K562 (cell line): ENCODE results near the gene AQP2. TPM values are rescaled to one million over a fixed set of nuclear protein-coding genes. Genes with fewer than 3 reads are reported as not detected.

ENCODE experiments used
- ATF1 ChIP-seq, 2 experiments: fragments of 450-650 bp in 1 of 2; IDR thresholded peaks; 2 replicates each; pipeline ENCODE4 v1.6.1; 2016; ENCODE audit warnings: missing compliant biosample characterization in 1 of 2, missing genetic modification characterization in 1 of 2
- JUND ChIP-seq, 2 experiments: IDR thresholded peaks; 2 replicates in 1 of 2; 3 replicates in 1 of 2; pipeline ENCODE4 v1.6.1; 2011; ENCODE audit warnings: borderline replicate concordance in 2 of 2, low read depth in 2 of 2, low read length in 2 of 2, improper control_type of control experiment in 1 of 2, missing biosample characterization in 1 of 2, missing genetic modification characterization in 1 of 2, missing genetic modification reagents in 1 of 2
- MBD2 ChIP-seq: sonication (generic); IDR thresholded peaks from 2 replicates; pipeline ENCODE4 v1.6.1; 2016; ENCODE audit warnings: low read depth, borderline replicate concordance
- MTA2 ChIP-seq: fragments of 450-650 bp; IDR thresholded peaks from 2 replicates; pipeline ENCODE4 v1.6.1; 2016; ENCODE audit warnings: low read depth
- PTTG1 ChIP-seq: fragments of 450-650 bp; IDR thresholded peaks from 2 replicates; pipeline ENCODE4 v1.6.1; 2016; ENCODE audit warnings: low read depth, mild to moderate bottlenecking, missing genetic modification characterization, missing compliant biosample characterization
- RBM25 ChIP-seq: fragments of 200-400 bp; formaldehyde crosslinking; IDR thresholded peaks from 2 replicates; pipeline ENCODE4 v1.6.1; 2018; ENCODE audit warnings: low read length, low read depth, moderate library complexity; ENCODE audit not compliant: severe bottlenecking
- SUPT5H ChIP-seq: fragments of 450-650 bp; IDR thresholded peaks from 2 replicates; pipeline ENCODE4 v1.6.1; 2016
- U2AF2 ChIP-seq: fragments of 200-400 bp; formaldehyde crosslinking; optimal IDR thresholded peaks from 2 replicates; pipeline ENCODE3; 2017; ENCODE audit warnings: low read depth, mild to moderate bottlenecking, low read length
- XRCC3 ChIP-seq: fragments of 450-650 bp; IDR thresholded peaks from 2 replicates; pipeline ENCODE4 v1.6.1; 2017; ENCODE audit warnings: mild to moderate bottlenecking, moderate library complexity
- ZNF121 ChIP-seq: sonication (generic); formaldehyde crosslinking; conservative IDR thresholded peaks from 2 replicates; pipeline ENCODE4 v1.8.0; 2022; ENCODE audit warnings: missing genetic modification reagents
- ZNF184 ChIP-seq: sonication (generic); formaldehyde crosslinking; IDR thresholded peaks from 2 replicates; pipeline ENCODE4 v1.5.0; 2020; ENCODE audit warnings: missing genetic modification reagents
- ZNF41 ChIP-seq: fragments of 250-450 bp; sonication (Bioruptor Pico); conservative IDR thresholded peaks from 2 replicates; pipeline ENCODE4 v1.4.0; 2020; ENCODE audit warnings: mild to moderate bottlenecking
- ZNF583 ChIP-seq: fragments of 250-450 bp; sonication (Bioruptor Pico); IDR thresholded peaks from 2 replicates; pipeline ENCODE4 v1.4.0; 2020
- ZNF780A ChIP-seq: fragments of 250-450 bp; sonication (Bioruptor Pico); IDR thresholded peaks from 2 replicates; pipeline ENCODE4 v1.5.0; 2021; ENCODE audit warnings: mild to moderate bottlenecking
- polyA plus RNA-seq, 8 experiments: library from polyadenylated mRNA; depleted of rRNA in 4 of 8; stranded (reverse) in 5 of 8; unstranded in 3 of 8; fragments of >200 nt; fragmentation: Nextera tagmentation in 2 of 8; fragmentation: Illumina TruSeq in 1 of 8; extraction: Ambion mirVana in 2 of 8; extraction: Trizol in 1 of 8; gene quantifications; 2 replicates each; pipeline versions ENCODE4 v1.2.1 to v1.2.3, GENCODE V29; 2011 to 2014; ENCODE audit warnings: inconsistent platforms in 1 of 8, missing spikeins in 1 of 8
- total RNA-seq, 7 experiments: library from RNA; depleted of rRNA in 6 of 7; stranded (reverse); fragments of >200 nt in 6 of 7; fragmentation: Illumina TruSeq in 2 of 7; extraction: Trizol in 2 of 7; gene quantifications; 2 replicates each; pipeline versions ENCODE4 v1.2.1 to v1.2.3, GENCODE V29; 2011 to 2021; ENCODE audit warnings: low replicate concordance in 1 of 7
- TF ChIP-seq, protein P1 (sequence below): fragments of 200-400 bp; formaldehyde crosslinking; IDR thresholded peaks from 2 replicates; pipeline ENCODE4 v1.6.1; 2017; ENCODE audit warnings: mild to moderate bottlenecking, low read depth, low read length, moderate library complexity
- TF ChIP-seq, protein P2 (sequence below): fragments of 250-450 bp; sonication (Bioruptor Pico); IDR thresholded peaks from 2 replicates; pipeline ENCODE4 v1.8.0; 2022; ENCODE audit warnings: inconsistent platforms, mild to moderate bottlenecking, moderate library complexity, borderline replicate concordance
- TF ChIP-seq, protein P3 (sequence below): IDR thresholded peaks from 2 replicates; pipeline ENCODE4 v1.6.1; 2011; ENCODE audit warnings: borderline replicate concordance, low read depth, mild to moderate bottlenecking, moderate library complexity, low read length; ENCODE audit not compliant: insufficient read depth, poor library complexity, severe bottlenecking
- TF ChIP-seq, protein P4 (sequence below): fragments of 450-650 bp; formaldehyde crosslinking; IDR thresholded peaks from 2 replicates; pipeline ENCODE4 v1.4.0; 2020; ENCODE audit warnings: mild to moderate bottlenecking, moderate library complexity

Gene AQP2
- total and polyA plus RNA-seq, 9 of the 15 experiments (the other 6 are each of a cell fraction or from before 2014, with no cell fraction given): not detected

DNA sequence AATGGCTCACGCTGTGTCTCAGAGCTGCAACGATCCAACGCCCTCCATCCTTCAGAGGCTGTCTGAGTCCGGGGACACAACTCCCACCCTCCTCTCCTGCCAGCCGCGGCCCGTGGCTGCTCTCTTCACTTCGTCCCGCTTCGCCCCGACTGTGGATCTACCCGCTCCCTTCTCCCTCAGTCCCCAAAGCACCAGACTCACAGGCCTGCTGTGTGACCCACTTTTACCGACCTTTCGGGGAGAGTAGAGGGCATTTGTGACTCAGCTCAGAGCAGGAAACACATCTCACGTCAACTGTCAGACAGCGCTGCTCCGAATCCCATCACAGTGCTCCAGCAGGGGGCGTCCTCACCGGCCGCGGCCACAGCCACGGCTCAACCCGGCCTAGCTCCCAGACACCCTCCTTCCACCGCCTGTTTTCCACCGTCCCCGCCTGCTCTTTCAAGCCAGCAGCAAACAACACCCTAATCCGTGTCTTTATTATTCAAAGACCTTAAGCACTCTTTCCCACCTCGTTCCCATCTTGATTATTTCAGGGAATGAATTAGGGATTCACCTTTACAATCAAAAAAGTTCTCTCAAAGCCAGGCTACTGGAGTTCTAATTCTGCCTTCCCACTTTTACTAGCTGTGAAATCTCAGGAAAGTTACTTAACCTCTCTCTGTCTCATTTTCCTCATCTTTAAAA lies 5.0 kb upstream of the AQP2 start (continued):
- TF ChIP-seq, protein P1, sequence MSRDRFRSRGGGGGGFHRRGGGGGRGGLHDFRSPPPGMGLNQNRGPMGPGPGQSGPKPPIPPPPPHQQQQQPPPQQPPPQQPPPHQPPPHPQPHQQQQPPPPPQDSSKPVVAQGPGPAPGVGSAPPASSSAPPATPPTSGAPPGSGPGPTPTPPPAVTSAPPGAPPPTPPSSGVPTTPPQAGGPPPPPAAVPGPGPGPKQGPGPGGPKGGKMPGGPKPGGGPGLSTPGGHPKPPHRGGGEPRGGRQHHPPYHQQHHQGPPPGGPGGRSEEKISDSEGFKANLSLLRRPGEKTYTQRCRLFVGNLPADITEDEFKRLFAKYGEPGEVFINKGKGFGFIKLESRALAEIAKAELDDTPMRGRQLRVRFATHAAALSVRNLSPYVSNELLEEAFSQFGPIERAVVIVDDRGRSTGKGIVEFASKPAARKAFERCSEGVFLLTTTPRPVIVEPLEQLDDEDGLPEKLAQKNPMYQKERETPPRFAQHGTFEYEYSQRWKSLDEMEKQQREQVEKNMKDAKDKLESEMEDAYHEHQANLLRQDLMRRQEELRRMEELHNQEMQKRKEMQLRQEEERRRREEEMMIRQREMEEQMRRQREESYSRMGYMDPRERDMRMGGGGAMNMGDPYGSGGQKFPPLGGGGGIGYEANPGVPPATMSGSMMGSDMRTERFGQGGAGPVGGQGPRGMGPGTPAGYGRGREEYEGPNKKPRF: no peak
- no peak for TF ChIP-seq ZNF184 (CRISPR knock-in tag)
- TF ChIP-seq XRCC3: no peak
- no peak for TF ChIP-seq SUPT5H
- peak; percentile 82 for TF ChIP-seq JUND (IDR thresholded peaks at IDR 0.05; ENCODE audit: borderline replicate concordance, low read depth, low read length)
- peak; percentile 74; the same call in 2 of the 3 replicates for TF ChIP-seq JUND (tag; IDR thresholded peaks at IDR 0.05; ENCODE audit: borderline replicate concordance, low read depth, low read length)
- no peak for TF ChIP-seq ZNF121 (CRISPR knock-in tag)
- no peak for TF ChIP-seq ZNF583 (CRISPR knock-in tag)
- TF ChIP-seq MBD2: no peak
- TF ChIP-seq ZNF780A (CRISPR knock-in tag): no peak
- TF ChIP-seq ZNF41 (CRISPR knock-in tag): no peak
- TF ChIP-seq, protein P2, sequence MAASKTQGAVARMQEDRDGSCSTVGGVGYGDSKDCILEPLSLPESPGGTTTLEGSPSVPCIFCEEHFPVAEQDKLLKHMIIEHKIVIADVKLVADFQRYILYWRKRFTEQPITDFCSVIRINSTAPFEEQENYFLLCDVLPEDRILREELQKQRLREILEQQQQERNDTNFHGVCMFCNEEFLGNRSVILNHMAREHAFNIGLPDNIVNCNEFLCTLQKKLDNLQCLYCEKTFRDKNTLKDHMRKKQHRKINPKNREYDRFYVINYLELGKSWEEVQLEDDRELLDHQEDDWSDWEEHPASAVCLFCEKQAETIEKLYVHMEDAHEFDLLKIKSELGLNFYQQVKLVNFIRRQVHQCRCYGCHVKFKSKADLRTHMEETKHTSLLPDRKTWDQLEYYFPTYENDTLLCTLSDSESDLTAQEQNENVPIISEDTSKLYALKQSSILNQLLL: no peak
- no peak for TF ChIP-seq PTTG1 (tag)
- no peak for TF ChIP-seq MTA2
- TF ChIP-seq, protein P3, sequence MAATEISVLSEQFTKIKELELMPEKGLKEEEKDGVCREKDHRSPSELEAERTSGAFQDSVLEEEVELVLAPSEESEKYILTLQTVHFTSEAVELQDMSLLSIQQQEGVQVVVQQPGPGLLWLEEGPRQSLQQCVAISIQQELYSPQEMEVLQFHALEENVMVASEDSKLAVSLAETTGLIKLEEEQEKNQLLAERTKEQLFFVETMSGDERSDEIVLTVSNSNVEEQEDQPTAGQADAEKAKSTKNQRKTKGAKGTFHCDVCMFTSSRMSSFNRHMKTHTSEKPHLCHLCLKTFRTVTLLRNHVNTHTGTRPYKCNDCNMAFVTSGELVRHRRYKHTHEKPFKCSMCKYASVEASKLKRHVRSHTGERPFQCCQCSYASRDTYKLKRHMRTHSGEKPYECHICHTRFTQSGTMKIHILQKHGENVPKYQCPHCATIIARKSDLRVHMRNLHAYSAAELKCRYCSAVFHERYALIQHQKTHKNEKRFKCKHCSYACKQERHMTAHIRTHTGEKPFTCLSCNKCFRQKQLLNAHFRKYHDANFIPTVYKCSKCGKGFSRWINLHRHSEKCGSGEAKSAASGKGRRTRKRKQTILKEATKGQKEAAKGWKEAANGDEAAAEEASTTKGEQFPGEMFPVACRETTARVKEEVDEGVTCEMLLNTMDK: peak; percentile 95
- no peak for TF ChIP-seq U2AF2
- TF ChIP-seq RBM25: no peak
- TF ChIP-seq, protein P4, sequence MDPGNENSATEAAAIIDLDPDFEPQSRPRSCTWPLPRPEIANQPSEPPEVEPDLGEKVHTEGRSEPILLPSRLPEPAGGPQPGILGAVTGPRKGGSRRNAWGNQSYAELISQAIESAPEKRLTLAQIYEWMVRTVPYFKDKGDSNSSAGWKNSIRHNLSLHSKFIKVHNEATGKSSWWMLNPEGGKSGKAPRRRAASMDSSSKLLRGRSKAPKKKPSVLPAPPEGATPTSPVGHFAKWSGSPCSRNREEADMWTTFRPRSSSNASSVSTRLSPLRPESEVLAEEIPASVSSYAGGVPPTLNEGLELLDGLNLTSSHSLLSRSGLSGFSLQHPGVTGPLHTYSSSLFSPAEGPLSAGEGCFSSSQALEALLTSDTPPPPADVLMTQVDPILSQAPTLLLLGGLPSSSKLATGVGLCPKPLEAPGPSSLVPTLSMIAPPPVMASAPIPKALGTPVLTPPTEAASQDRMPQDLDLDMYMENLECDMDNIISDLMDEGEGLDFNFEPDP (CRISPR knock-in tag): no peak
- TF ChIP-seq ATF1 (CRISPR knock-in tag; IDR thresholded peaks at IDR 0.05): no peak
- peak; percentile 70 for TF ChIP-seq ATF1 (tag; IDR thresholded peaks at IDR 0.05)
